ELF-1 (cell line): ENCODE results near the gene C1QTNF12.
A peak's percentile ranks its signal among the peaks of the same experiment; 100 is the strongest.

Source experiments
- DNase-seq: peaks from one replicate; pipeline ENCODE4 v3.0.0-alpha.2; 2016; ENCODE audit warnings: low read depth, low spot score

C1QTNF12 gene

GRCh38 chr1:1246577-1247340, at the start of gene C1QTNF12:
Gene C1QTNF12, minus strand, starts transcription at chr1:1246722. Its CDS starts 32 bp downstream, at chr1:1246690.
- DNase-seq: no peak

GRCh38 chr1:1295154-1295923, 48.8 kb upstream of the C1QTNF12 start:
- DNase-seq: no peak

- no peak for DNase-seq
These were observed 47.8 kb upstream of the C1QTNF12 start for GRCh38 chr1:1294250-1294890.

GRCh38 chr1:1293263-1294249, 47.0 kb upstream of the C1QTNF12 start:
- DNase-seq: no peak

- DNase-seq: no peak
These were observed 46.3 kb upstream of the C1QTNF12 start for GRCh38 chr1:1292851-1293250.

- no peak for DNase-seq
These were observed 45.9 kb upstream of the C1QTNF12 start for GRCh38 chr1:1292442-1292779.

GRCh38 chr1:1291548-1292441, 45.3 kb upstream of the C1QTNF12 start:
- peak; percentile 87 for DNase-seq

- no peak for DNase-seq
These were observed 44.6 kb upstream of the C1QTNF12 start for GRCh38 chr1:1291023-1291528.

GRCh38 chr1:1290238-1290731, 43.8 kb upstream of the C1QTNF12 start:
- DNase-seq: peak; percentile 77

- DNase-seq: no peak
These were observed 41.0 kb upstream of the C1QTNF12 start for GRCh38 chr1:1287288-1288110.

GRCh38 chr1:1286313-1287261, 40.1 kb upstream of the C1QTNF12 start:
- DNase-seq: no peak

GRCh38 chr1:1285611-1286311, 39.2 kb upstream of the C1QTNF12 start:
- DNase-seq: no peak

GRCh38 chr1:1285102-1285571, 38.6 kb upstream of the C1QTNF12 start:
- no peak for DNase-seq

- DNase-seq: no peak
These were observed 37.9 kb upstream of the C1QTNF12 start for GRCh38 chr1:1284221-1285101.

- no peak for DNase-seq
These were observed 37.3 kb upstream of the C1QTNF12 start for GRCh38 chr1:1283821-1284220.

- no peak for DNase-seq
These were observed 36.5 kb upstream of the C1QTNF12 start for GRCh38 chr1:1282998-1283397.
